T-helper 2 cell treated with Interferon-gamma antibody and Interleukin-4, amounts not matched to agents 100 ng/mL and 5 ng/mL, for 36 hours (primary cell): Measurements from ENCODE around the gene UBA6. TPM values are rescaled to one million over a fixed set of nuclear protein-coding genes. Genes with fewer than 3 reads are reported as not detected.

ENCODE experiments used
- intact Hi-C: fragments of 100-400 bp; cut with micrococcal nuclease; formaldehyde crosslinking; loops from one replicate; pipeline ENCODE4 v1.15.1; 2023
- total RNA-seq: library from RNA; stranded (reverse); gene quantifications from 2 replicates; pipeline ENCODE4 v1.2.3, GENCODE V29; 2022

The UBA6 gene
- total RNA-seq, 1 donor from 2014 or later, result 69.9 TPM

DNA sequence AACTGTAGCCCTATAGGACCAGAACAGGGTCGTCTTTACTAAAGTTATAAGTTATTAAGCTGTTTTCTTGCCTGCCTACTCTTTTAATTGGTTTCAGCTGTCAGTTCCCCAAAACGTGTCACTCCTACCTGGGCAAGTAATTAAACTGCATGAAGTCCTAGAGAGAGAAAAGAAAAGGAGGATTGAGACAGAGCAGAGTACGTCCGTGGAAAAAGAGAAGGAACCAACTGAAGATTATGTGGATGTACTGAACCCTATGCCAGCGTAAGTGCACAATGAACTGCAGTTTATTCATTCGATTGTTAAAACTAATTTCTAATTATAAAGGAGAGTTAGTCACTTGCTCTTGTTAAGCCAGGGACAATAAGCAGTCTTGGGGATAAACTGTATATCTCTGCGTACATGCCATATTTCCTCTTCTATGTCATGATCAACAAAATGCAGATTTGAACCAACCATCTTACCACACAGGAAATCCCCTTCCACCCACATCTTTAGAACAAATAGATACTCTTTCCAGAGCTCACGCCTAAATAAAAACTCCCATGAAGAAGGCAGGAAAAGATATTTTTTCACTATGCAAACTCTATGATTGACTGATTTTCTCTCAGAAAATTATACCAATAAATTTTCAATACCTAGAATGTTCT, 119.6 kb downstream of the UBA6 start:
- intact Hi-C loops, result loop anchor here (1.0 to 2.0 kb wide), 4 partner anchors 8 to 119 kb away; partner anchors contain the start of genes CENPC and STAP1

DNA sequence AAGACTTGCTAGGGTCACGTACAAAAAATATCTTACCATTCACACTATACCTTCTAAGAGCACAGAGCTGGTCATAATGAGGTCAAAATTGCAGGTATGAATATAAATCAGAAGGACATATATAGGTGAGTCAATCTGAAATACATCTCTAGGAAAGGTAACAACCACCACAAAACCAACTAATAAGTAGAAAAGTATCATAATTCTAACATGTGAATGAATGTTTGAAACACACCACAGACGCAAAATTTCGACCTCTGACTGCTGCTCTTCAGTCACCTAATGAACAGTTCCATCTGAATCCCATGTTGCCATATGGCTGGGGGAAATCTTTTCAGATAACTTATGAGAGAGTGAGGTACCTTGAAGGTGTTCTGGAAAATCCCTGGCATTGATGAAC, 120.4 kb downstream of the UBA6 start:
- intact Hi-C loops, result loop anchor here (2.0 kb wide), 1 partner anchor 36 kb away; the partner anchor contains the start of gene CENPC

DNA sequence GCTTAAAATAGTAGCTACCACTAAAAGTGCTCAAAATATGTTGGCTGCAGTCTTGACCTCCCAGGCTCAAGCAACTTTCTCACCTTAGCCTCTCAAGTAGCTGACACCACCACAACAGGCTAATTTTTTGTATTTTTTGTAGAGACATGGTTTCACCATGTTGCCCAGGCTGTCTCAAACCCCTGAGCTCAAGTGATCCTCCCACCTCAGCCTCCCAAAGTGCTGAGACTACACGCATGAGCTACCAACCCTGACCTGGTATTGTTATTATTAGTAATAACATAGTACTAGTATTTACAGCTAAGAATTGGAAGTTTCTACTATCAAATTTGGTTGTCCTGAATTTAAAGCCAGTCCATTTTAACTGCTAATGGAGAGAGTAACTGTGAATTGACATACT, 124.4 kb downstream of the UBA6 start:
- intact Hi-C loops, result no loop called here

DNA sequence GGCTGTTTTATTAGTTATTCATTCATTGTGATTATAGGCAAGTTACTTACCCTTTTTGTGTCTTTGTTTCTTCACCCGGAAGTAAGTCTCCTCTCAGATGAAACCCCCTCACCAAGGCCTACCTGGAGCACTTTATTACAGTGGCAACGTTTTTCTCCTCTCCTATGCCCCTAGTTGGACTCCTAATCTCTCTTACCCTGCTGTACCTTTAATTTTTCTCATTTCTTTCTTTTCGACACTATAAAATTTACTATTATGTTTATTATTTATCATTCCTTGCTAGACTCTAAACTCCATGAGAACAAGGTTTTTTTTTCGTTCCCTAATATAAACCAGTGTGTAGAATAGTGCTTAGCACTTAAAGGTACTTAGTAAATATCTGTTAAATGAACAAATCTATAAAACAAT, 124.9 kb downstream of the UBA6 start:
- intact Hi-C loops, result no loop called here

DNA sequence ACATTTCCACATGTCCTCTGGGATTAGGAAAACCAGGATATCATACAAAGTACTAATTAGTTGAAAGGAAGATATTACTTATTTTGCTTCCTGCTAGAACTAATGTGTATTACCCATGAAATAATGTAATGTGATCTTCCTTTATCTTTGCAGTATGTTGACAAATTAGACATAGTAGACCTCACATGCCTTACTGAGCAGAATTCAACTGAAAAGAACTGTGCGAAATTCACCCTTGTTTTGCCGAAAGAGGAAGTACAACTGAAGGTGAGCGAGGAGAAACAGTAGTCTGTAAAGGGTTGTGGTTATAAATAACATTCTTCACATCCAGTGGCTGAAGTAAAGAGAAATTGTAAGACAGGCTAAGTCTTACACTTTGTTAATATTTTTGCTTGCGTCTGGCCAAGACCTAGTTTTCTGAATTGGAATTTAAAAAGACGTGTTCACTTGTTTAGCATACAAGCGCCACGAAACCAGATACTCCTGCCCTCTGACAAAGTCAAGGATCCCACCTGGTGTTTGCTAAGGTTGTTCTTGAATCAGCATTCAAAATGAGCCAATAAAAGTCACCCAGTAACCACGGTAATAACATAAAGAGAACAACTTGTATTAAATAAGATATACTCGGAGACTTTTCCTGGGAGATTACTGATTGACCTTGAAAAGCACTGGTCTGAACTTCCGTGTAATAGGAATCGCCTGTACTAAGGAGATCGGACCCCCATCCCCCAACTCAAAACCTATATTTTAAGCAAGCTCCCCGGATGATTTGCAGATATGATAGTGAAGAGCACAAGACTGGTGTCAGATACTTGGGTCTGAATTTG, 125.5 kb downstream of the UBA6 start:
- intact Hi-C loops, result loop anchor here (1.0 kb wide), 1 partner anchor 30 kb away; the partner anchor contains the start of gene CENPC

DNA sequence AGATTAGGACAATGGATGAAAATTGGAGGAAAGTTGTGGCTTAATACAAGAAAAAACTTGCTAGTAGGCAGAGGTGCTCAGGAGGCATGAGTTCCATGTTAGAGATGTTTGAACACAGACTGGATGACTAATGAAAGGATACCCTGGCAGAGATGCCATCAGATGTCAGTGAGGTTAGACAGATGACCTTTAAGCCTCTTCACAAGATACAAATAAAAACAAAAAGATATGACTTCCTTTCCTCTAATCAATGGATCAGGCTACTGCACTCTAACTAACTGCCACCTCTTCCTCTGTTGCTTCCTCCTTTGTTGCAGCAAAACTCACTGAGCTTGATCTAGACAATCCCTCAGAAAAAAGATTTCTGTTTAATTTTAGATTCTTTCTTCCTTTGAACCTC, 127.8 kb downstream of the UBA6 start:
- intact Hi-C loops, result loop anchor here (1.0 to 5.0 kb wide), 2 partner anchors 8 to 59 kb away; no protein-coding TSS in a partner anchor

DNA sequence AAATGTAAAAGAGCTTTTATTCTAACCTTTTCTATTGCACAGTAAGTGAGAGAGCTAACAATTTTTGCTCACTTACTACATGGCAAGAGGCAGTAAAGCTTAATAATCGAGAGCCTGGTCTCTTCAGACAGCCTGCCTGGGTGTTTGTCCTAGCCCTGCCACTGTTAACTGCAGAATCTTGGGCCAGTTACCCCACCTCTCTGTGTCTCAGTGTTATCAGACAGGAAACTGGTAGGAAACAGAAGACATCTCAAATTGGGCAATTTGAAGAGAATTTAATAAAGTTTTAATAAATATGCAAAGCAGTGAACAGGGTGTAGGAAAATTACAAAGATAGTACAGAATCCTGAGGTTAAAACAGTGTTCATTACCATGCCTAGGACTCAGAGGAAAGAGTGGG, 129.0 kb downstream of the UBA6 start:
- intact Hi-C loops, result loop anchor here (5.0 kb wide), 1 partner anchor 60 kb away; no protein-coding TSS in a partner anchor

DNA sequence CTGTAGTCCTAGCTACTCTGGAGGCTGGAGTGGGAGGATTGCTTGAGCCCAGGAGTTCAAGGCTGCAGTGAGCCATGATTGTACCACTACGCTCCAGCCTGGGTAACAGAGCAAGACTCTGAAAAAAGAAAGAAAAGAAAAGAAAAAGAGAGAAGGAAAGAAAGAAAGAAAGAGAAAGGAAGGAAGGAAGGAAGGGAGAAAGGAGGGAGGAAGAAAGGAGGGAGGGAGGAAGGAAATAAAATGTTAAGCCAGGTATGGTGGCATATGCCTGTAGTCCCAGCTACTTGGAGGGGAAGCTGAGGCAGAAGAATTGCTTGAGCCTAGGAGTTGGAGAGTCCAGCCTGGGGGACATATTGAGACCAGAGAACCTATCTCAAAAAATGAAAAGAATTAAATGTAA, 130.4 kb downstream of the UBA6 start:
- intact Hi-C loops, result loop anchor here (5.0 kb wide), 1 partner anchor 62 kb away; no protein-coding TSS in a partner anchor

DNA sequence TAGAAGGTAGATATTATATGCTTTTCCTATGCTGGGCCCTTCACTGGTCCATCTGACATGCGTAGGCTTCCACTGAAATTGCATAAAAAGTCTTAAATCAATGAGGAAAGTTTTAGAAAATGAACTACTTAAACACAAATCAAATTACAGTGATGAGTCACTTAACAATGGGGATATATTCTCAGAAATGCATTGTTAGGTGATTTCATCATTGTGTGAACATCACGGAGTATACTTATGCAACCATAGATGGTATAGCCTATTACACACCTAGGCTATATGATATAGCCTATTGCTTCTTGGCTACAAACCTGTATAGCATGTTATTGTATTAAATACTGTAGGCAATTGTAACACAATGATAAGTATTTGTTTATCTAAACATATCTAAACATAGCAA, 132.1 kb downstream of the UBA6 start:
- intact Hi-C loops, result no loop called here

DNA sequence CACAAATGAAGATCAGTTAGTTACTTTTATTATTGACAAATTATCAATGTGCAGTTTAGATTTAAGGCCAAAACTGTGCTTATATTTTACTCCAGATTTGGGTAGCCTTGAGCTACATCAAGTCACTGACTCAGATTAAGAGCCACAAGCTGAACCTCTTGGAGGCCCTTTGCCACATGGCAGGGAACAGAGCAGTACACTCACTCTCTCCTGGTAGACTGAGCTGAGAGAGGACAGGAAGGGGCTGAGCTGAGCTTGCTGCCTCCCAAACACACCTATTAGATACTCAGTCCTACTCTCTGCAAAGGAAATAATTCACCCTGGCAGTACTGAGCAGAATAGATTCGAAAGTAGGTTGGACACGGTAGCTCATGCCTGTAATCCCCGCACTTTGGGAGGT, 134.6 kb downstream of the UBA6 start:
- intact Hi-C loops, result no loop called here

DNA sequence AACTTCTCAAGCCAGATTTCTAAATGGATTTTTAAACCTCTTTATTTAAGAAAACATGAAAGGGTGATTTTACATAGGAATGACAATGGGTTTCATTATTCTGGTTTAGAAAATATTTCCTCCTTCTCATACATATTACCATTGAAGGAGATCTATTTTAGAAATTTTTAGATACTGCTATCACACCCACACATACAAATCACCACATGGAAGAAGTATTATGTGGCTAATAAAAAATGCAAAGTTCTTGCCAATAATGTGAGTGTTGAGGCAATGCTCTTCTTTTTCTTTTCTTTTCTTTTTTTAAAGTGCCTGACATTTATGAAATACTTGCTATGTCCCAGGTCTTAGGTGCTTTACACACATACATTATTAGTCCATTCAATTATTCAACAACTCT, 135.7 kb downstream of the UBA6 start:
- intact Hi-C loops, result no loop called here

Other genes with a start within 250 kb of the UBA6 start
- gene CENPC, start 155.7 kb downstream of the UBA6 start, total RNA-seq, result 34.3 and 37.3 TPM in 2 replicates
- gene STAP1, start 142.4 kb downstream of the UBA6 start, total RNA-seq, result 45.7 and 46.6 TPM in 2 replicates
- gene GNRHR, start 53.2 kb upstream of the UBA6 start, total RNA-seq, result not detected in 2 replicates
- gene TMPRSS11D, start 182.8 kb upstream of the UBA6 start, total RNA-seq, result not detected in 2 replicates